WTC11 (cell line): ENCODE measurements around the gene BNC2. TPM values are rescaled to one million over a fixed set of nuclear protein-coding genes. Genes with fewer than 3 reads are reported as not detected.

ENCODE experiments used
- CREM ChIP-seq: sonication (generic); formaldehyde crosslinking; IDR thresholded peaks from 2 replicates; pipeline ENCODE4 v1.8.1; 2022; ENCODE audit warnings: mild to moderate bottlenecking, missing genetic modification reagents, moderate library complexity
- ETV6 ChIP-seq: sonication (generic); formaldehyde crosslinking; IDR thresholded peaks from 2 replicates; pipeline ENCODE4 v1.8.1; 2022; ENCODE audit warnings: mild to moderate bottlenecking, missing genetic modification reagents
- FOXJ3 ChIP-seq: sonication (generic); formaldehyde crosslinking; IDR thresholded peaks from 2 replicates; pipeline ENCODE4 v1.9.0; 2021; ENCODE audit warnings: missing genetic modification reagents, mild to moderate bottlenecking, borderline replicate concordance
- FOXP1 ChIP-seq: sonication (generic); formaldehyde crosslinking; IDR thresholded peaks from 2 replicates; pipeline ENCODE4 v1.8.0; 2022; ENCODE audit warnings: missing genetic modification reagents, mild to moderate bottlenecking, moderate library complexity, borderline replicate concordance
- HMGA2 ChIP-seq: fragments of 250-450 bp; sonication (Bioruptor Pico); IDR thresholded peaks from 2 replicates; pipeline ENCODE4 v1.4.0; 2021; ENCODE audit warnings: mild to moderate bottlenecking, moderate library complexity
- JAZF1 ChIP-seq: fragments of 250-450 bp; sonication (Bioruptor Pico); IDR thresholded peaks from 2 replicates; pipeline ENCODE4 v1.9.0; 2021; ENCODE audit warnings: moderate library complexity, mild to moderate bottlenecking, inconsistent platforms
- MXD4 ChIP-seq: fragments of 250-450 bp; sonication (Bioruptor Pico); IDR thresholded peaks from 2 replicates; pipeline ENCODE4 v1.8.0; 2021; ENCODE audit warnings: mild to moderate bottlenecking, moderate library complexity, borderline replicate concordance
- NR3C1 ChIP-seq: sonication (generic); formaldehyde crosslinking; conservative IDR thresholded peaks from 2 replicates; pipeline ENCODE4 v1.8.1; 2023; ENCODE audit warnings: low read depth, mild to moderate bottlenecking, missing genetic modification reagents
- SMAD3 ChIP-seq: sonication (generic); formaldehyde crosslinking; IDR thresholded peaks from 2 replicates; pipeline ENCODE4 v1.8.0; 2022; ENCODE audit warnings: missing genetic modification reagents, mild to moderate bottlenecking, borderline replicate concordance
- TEAD1 ChIP-seq: sonication (generic); formaldehyde crosslinking; IDR thresholded peaks from 2 replicates; pipeline ENCODE4 v1.8.0; 2022; ENCODE audit warnings: mild to moderate bottlenecking, missing genetic modification reagents
- TEAD4 ChIP-seq: sonication (generic); formaldehyde crosslinking; IDR thresholded peaks from 2 replicates; pipeline ENCODE4 v1.8.0; 2022; ENCODE audit warnings: mild to moderate bottlenecking, missing genetic modification reagents
- ZBTB21 ChIP-seq: sonication (generic); formaldehyde crosslinking; IDR thresholded peaks from 2 replicates; pipeline ENCODE4 v1.8.1; 2023; ENCODE audit warnings: mild to moderate bottlenecking, missing genetic modification reagents, borderline replicate concordance
- ZNF423 ChIP-seq: fragments of 250-450 bp; sonication (Bioruptor Pico); IDR thresholded peaks from 2 replicates; pipeline ENCODE4 v2.1.2; 2022; ENCODE audit warnings: mild to moderate bottlenecking, moderate library complexity
- total RNA-seq: library from RNA; stranded (reverse); gene quantifications from 3 replicates; pipeline ENCODE4 v1.2.3, GENCODE V29; 2021
- TF ChIP-seq, protein P1 (sequence below): fragments of 250-450 bp; sonication (Bioruptor Pico); IDR thresholded peaks from 2 replicates; pipeline ENCODE4 v1.9.0; 2021; ENCODE audit warnings: mild to moderate bottlenecking, borderline replicate concordance
- TF ChIP-seq, protein P2 (sequence below): fragments of 250-450 bp; sonication (Bioruptor Pico); IDR thresholded peaks from 2 replicates; pipeline ENCODE4 v1.8.0; 2021; ENCODE audit warnings: mild to moderate bottlenecking
- TF ChIP-seq, protein P3 (sequence below): fragments of 250-450 bp; sonication (Bioruptor Pico); IDR thresholded peaks from 2 replicates; pipeline ENCODE4 v1.9.0; 2021; ENCODE audit warnings: mild to moderate bottlenecking
- TF ChIP-seq, protein P4 (sequence below): sonication (generic); formaldehyde crosslinking; IDR thresholded peaks from 2 replicates; pipeline ENCODE4 v1.8.1; 2023; ENCODE audit warnings: mild to moderate bottlenecking, moderate library complexity, missing genetic modification reagents
- TF ChIP-seq, protein P5 (sequence below): sonication (generic); formaldehyde crosslinking; conservative IDR thresholded peaks from 2 replicates; pipeline ENCODE4 v1.8.1; 2022; ENCODE audit warnings: mild to moderate bottlenecking, missing genetic modification reagents
- TF ChIP-seq, protein P6 (sequence below): sonication (generic); formaldehyde crosslinking; IDR thresholded peaks from 2 replicates; pipeline ENCODE4 v1.8.0; 2023; ENCODE audit warnings: mild to moderate bottlenecking, missing genetic modification reagents
- TF ChIP-seq, protein P7 (sequence below): fragments of 250-450 bp; sonication (Bioruptor Pico); IDR thresholded peaks from 2 replicates; pipeline ENCODE4 v2.1.2; 2022; ENCODE audit warnings: mild to moderate bottlenecking, moderate library complexity
- TF ChIP-seq, protein P8 (sequence below): sonication (generic); formaldehyde crosslinking; IDR thresholded peaks from 2 replicates; pipeline ENCODE4 v1.8.0; 2023; ENCODE audit warnings: missing genetic modification reagents

Gene BNC2
- total RNA-seq, 1 experiment from 2014 or later: 33.3 TPM

DNA sequence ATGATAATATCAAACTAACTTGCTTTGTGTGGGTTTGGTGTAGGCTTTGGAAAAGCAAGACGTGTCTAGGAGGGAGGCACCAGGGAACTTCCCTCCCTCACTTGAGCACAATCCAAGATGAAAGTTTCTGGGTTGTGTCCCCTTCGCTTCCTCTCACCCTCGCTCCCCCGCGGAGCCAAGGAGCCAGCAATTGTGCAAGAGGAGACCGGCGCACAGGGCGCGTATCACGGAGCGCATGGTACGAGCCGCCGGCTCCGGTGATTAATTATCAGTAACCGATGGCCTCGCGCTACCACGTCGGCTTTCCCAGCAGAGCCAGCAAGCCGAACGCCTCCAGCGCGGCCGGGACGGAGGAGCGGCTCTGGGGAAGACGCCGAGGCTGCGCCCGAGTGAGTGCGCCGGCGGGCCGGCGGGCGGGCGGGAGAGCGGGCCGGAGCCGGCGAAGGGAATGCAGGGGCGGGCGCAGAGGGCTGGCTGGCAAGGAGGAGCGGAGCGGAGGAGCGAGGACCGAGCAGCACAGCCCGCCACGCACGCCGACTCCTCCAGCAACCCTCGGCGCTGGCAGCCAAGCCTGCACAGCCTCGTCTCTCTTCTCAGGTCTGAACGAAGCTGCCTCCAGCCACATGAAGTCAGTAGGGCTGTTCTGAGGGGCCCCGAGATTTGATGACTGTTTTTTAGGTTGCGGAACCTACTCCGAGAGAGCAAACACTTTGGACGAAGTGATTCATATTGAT, 143.6 kb downstream of the BNC2 start (continued):
- TF ChIP-seq, protein P1, sequence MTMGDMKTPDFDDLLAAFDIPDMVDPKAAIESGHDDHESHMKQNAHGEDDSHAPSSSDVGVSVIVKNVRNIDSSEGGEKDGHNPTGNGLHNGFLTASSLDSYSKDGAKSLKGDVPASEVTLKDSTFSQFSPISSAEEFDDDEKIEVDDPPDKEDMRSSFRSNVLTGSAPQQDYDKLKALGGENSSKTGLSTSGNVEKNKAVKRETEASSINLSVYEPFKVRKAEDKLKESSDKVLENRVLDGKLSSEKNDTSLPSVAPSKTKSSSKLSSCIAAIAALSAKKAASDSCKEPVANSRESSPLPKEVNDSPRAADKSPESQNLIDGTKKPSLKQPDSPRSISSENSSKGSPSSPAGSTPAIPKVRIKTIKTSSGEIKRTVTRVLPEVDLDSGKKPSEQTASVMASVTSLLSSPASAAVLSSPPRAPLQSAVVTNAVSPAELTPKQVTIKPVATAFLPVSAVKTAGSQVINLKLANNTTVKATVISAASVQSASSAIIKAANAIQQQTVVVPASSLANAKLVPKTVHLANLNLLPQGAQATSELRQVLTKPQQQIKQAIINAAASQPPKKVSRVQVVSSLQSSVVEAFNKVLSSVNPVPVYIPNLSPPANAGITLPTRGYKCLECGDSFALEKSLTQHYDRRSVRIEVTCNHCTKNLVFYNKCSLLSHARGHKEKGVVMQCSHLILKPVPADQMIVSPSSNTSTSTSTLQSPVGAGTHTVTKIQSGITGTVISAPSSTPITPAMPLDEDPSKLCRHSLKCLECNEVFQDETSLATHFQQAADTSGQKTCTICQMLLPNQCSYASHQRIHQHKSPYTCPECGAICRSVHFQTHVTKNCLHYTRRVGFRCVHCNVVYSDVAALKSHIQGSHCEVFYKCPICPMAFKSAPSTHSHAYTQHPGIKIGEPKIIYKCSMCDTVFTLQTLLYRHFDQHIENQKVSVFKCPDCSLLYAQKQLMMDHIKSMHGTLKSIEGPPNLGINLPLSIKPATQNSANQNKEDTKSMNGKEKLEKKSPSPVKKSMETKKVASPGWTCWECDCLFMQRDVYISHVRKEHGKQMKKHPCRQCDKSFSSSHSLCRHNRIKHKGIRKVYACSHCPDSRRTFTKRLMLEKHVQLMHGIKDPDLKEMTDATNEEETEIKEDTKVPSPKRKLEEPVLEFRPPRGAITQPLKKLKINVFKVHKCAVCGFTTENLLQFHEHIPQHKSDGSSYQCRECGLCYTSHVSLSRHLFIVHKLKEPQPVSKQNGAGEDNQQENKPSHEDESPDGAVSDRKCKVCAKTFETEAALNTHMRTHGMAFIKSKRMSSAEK (CRISPR knock-in tag): no peak
- TF ChIP-seq JAZF1 (CRISPR knock-in tag) (no peak), HMGA2 (CRISPR knock-in tag) (no peak), TEAD1 (peak; percentile 74; the same call in 1 of the 2 replicates), SMAD3 (CRISPR knock-in tag) (no peak), FOXP1 (CRISPR knock-in tag) (peak; percentile 74; the same call in 1 of the 2 replicates), ZBTB21 (CRISPR knock-in tag) (peak; percentile 46; the same call in 1 of the 2 replicates), CREM (CRISPR knock-in tag) (no peak), NR3C1 (CRISPR knock-in tag) (no peak), FOXJ3 (no peak), TEAD4 (CRISPR knock-in tag) (no peak), ZNF423 (CRISPR knock-in tag) (0 out of 2 replicates have a peak, but pooled peaks have one; percentile 8), MXD4 (CRISPR knock-in tag) (no peak), ETV6 (CRISPR knock-in tag) (peak; percentile 72; the same call in 1 of the 2 replicates)
- TF ChIP-seq, protein P2, sequence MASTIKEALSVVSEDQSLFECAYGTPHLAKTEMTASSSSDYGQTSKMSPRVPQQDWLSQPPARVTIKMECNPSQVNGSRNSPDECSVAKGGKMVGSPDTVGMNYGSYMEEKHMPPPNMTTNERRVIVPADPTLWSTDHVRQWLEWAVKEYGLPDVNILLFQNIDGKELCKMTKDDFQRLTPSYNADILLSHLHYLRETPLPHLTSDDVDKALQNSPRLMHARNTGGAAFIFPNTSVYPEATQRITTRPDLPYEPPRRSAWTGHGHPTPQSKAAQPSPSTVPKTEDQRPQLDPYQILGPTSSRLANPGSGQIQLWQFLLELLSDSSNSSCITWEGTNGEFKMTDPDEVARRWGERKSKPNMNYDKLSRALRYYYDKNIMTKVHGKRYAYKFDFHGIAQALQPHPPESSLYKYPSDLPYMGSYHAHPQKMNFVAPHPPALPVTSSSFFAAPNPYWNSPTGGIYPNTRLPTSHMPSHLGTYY (CRISPR knock-in tag): no peak
- TF ChIP-seq, protein P3, sequence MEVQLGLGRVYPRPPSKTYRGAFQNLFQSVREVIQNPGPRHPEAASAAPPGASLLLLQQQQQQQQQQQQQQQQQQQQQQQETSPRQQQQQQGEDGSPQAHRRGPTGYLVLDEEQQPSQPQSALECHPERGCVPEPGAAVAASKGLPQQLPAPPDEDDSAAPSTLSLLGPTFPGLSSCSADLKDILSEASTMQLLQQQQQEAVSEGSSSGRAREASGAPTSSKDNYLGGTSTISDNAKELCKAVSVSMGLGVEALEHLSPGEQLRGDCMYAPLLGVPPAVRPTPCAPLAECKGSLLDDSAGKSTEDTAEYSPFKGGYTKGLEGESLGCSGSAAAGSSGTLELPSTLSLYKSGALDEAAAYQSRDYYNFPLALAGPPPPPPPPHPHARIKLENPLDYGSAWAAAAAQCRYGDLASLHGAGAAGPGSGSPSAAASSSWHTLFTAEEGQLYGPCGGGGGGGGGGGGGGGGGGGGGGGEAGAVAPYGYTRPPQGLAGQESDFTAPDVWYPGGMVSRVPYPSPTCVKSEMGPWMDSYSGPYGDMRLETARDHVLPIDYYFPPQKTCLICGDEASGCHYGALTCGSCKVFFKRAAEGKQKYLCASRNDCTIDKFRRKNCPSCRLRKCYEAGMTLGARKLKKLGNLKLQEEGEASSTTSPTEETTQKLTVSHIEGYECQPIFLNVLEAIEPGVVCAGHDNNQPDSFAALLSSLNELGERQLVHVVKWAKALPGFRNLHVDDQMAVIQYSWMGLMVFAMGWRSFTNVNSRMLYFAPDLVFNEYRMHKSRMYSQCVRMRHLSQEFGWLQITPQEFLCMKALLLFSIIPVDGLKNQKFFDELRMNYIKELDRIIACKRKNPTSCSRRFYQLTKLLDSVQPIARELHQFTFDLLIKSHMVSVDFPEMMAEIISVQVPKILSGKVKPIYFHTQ (CRISPR knock-in tag): no peak
- TF ChIP-seq, protein P4, sequence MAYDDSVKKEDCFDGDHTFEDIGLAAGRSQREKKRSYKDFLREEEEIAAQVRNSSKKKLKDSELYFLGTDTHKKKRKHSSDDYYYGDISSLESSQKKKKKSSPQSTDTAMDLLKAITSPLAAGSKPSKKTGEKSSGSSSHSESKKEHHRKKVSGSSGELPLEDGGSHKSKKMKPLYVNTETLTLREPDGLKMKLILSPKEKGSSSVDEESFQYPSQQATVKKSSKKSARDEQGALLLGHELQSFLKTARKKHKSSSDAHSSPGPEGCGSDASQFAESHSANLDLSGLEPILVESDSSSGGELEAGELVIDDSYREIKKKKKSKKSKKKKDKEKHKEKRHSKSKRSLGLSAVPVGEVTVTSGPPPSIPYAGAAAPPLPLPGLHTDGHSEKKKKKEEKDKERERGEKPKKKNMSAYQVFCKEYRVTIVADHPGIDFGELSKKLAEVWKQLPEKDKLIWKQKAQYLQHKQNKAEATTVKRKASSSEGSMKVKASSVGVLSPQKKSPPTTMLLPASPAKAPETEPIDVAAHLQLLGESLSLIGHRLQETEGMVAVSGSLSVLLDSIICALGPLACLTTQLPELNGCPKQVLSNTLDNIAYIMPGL: peak; percentile 91
- TF ChIP-seq, protein P5, sequence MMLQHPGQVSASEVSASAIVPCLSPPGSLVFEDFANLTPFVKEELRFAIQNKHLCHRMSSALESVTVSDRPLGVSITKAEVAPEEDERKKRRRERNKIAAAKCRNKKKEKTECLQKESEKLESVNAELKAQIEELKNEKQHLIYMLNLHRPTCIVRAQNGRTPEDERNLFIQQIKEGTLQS (CRISPR knock-in tag): no peak
- TF ChIP-seq, protein P6, sequence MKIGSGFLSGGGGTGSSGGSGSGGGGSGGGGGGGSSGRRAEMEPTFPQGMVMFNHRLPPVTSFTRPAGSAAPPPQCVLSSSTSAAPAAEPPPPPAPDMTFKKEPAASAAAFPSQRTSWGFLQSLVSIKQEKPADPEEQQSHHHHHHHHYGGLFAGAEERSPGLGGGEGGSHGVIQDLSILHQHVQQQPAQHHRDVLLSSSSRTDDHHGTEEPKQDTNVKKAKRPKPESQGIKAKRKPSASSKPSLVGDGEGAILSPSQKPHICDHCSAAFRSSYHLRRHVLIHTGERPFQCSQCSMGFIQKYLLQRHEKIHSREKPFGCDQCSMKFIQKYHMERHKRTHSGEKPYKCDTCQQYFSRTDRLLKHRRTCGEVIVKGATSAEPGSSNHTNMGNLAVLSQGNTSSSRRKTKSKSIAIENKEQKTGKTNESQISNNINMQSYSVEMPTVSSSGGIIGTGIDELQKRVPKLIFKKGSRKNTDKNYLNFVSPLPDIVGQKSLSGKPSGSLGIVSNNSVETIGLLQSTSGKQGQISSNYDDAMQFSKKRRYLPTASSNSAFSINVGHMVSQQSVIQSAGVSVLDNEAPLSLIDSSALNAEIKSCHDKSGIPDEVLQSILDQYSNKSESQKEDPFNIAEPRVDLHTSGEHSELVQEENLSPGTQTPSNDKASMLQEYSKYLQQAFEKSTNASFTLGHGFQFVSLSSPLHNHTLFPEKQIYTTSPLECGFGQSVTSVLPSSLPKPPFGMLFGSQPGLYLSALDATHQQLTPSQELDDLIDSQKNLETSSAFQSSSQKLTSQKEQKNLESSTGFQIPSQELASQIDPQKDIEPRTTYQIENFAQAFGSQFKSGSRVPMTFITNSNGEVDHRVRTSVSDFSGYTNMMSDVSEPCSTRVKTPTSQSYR (CRISPR knock-in tag): 0 out of 2 replicates have a peak, but pooled peaks have one; percentile 43
- TF ChIP-seq, protein P7, sequence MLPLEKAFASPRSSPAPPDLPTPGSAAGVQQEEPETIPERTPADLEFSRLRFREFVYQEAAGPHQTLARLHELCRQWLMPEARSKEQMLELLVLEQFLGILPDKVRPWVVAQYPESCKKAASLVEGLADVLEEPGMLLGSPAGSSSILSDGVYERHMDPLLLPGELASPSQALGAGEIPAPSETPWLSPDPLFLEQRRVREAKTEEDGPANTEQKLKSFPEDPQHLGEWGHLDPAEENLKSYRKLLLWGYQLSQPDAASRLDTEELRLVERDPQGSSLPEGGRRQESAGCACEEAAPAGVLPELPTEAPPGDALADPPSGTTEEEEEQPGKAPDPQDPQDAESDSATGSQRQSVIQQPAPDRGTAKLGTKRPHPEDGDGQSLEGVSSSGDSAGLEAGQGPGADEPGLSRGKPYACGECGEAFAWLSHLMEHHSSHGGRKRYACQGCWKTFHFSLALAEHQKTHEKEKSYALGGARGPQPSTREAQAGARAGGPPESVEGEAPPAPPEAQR (CRISPR knock-in tag): no peak
- TF ChIP-seq, protein P8, sequence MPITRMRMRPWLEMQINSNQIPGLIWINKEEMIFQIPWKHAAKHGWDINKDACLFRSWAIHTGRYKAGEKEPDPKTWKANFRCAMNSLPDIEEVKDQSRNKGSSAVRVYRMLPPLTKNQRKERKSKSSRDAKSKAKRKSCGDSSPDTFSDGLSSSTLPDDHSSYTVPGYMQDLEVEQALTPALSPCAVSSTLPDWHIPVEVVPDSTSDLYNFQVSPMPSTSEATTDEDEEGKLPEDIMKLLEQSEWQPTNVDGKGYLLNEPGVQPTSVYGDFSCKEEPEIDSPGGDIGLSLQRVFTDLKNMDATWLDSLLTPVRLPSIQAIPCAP: peak; percentile 48; the same call in 1 of the 2 replicates
